Stimulated activated CD4-positive, alpha-beta T cell treated with anti-CD3 and anti-CD28 coated beads, Interleukin-2, amount 100 ng/mL, for 24 hours (primary cell): ENCODE data around the gene ANKLE1.
A peak's percentile ranks its signal among the peaks of the same experiment; 100 is the strongest.
"Not testable (repeated sequence)": the region's sequence is repeated elsewhere in the genome, so short reads cannot be mapped to it uniquely, and the experiment has no call there.

Experiments
- DNase-seq, 2 donors: peaks; one replicate each; pipeline ENCODE4 v3.0.0-alpha.2; 2020

ANKLE1 gene

GRCh38 chr19:17248011-17248776, 33.5 kb upstream of the ANKLE1 start:
- DNase-seq, result no peak

DNA sequence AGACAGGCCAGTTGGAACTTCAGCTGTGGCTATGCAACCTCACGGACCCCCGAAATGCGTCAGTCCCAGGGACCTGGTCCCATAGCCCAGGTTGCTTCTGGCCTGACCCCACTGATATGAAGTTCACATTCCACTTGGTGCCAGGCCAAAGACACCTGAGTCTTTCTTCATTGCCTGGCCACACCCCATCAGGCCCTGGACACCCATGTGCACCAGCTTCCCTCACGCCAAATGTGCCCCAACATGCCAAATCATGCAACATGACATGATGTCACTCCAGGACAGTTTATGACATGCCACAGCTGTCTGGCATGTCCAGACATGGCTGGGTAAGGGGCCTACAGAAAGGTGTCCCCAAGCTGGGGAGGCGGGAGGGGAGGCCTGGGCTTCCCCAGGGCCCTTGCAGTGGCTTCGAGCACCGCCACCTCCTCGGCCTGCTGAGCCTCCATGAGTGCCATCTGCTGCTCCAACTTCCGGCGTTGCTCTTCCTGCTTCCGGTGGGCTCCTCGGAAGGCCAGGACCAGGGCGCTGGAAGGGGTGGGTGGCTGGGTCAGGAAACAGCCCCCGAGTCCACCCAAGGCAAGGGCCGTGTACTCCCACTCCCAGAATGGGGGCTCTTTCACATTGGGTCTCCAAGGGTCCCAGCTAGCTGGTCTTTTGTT, 31.7 kb upstream of the ANKLE1 start:
- DNase-seq, result no peak

- no peak for DNase-seq
Observed at GRCh38 chr19:17254636-17255035, 27.1 kb upstream of the ANKLE1 start.

GRCh38 chr19:17255150-17255621, 26.5 kb upstream of the ANKLE1 start:
- DNase-seq, result no peak

DNA sequence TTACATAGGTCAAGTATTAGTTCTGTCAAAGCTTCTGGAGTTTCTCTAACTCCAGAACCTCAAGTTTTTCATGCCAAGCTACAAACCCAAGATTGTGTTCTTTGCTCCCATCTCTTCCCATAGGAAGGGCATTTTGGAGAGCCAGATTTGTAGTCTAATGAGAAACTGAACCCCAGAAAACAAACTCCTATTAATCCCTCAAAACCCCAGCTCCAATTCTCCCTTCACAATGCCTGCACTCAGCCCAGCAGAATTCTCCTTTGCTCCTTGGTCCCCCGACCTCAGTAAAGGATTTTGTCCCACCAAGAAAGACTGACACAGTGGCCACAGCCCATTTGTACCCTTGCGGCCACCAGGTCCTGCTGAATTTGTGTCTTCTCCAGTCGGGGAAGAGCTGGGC, 25.6 kb upstream of the ANKLE1 start:
- no peak for DNase-seq

- DNase-seq, result no peak
Observed at GRCh38 chr19:17259118-17259780, 22.5 kb upstream of the ANKLE1 start.

DNA sequence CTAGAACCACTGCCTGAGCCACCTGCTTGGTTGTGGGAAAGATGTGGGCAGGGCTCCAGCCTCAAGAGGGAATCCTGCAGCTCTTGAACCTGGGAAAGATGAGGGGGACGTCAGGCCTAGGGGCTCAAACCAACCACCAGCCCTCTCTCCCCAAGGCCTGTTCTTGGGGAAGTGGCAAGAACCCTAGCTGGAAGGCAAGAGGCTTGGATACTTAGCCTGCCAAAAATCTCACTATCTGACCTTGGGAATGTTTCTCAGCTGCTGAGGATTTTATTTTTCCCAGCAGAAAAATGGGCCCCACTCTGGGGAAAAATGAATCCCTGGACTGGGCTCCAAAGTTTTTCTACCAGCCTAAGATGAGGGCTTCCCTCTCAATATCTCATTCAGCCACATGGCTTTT, 21.8 kb upstream of the ANKLE1 start:
- DNase-seq, result no peak

- peak; percentile 94 for DNase-seq
Observed at GRCh38 chr19:17260842-17261325, 20.8 kb upstream of the ANKLE1 start.

DNA sequence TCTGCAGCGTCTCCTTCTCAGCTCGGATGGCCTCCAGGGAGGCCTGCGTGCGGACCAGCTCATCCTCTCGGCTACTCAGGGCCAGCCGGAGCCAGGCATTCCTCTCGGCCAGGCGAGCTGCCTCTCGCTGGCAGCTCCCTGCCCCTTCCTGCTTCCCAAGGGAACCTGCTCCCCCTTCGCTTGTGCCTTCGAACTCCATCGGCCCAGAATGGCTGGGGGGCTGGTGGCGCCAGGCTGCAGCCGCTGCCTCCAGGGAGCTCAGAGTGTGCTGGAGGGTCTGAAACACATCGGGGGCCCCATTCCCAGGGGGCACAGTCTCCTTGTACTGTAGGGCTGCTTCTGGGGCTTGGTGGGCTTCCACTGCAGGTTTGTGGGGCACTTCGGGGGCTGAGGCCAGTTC, 19.1 kb upstream of the ANKLE1 start:
- DNase-seq, result no peak

- no peak for DNase-seq
Observed at GRCh38 chr19:17263712-17264640, 17.7 kb upstream of the ANKLE1 start.

- DNase-seq, result no peak
Observed at GRCh38 chr19:17264641-17264979, 17.1 kb upstream of the ANKLE1 start, which contains the start of gene USHBP1. TSS of gene USHBP1 (minus strand) at chr19:17264745. CDS start at chr19:17264299, 446 bp downstream.

GRCh38 chr19:17266026-17266425, 15.7 kb upstream of the ANKLE1 start:
- DNase-seq, result no peak

GRCh38 chr19:17266589-17266974, 15.1 kb upstream of the ANKLE1 start:
- DNase-seq, result no peak

DNA sequence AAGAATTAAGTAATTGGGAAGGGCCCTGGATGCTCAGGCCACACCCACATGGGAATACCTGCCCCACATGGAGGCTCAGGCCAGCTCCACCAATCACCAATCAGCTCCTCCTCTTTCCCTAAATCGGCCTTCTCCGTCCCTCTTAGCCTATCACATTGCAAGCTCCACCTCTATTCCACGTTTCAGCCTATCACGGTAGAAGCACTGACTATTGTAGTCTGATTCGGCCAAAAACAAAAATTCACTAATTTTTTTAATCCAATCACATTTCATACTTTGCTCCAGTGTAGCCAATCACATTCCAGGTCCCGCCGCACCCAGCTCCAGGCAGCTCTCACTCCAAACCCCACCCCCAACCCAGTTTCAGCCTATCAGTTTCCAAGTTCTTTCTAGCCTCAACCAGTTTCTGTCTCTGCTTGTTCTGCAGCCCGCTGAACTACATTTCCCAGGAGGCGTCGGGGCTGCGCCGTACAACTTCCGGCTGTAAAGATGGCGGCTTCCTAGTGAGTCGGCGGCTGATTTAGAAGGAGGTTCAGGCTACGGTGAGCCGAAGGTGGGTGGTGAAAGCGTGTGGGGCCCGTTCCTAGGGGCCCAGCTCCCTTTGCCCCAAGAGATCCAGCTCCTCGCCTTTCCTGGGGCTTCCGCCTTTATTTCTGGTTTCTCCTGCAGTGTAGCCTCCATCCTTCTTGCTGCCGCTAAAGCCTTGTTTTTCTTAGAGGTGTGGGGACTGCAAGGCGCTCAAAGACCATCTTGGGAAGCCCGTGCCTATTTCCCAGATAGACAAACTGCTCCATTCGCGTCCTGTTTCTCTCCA, 14.5 kb upstream of the ANKLE1 start, which contains the start of gene BABAM1:
BABAM1 (plus strand) TSS at position 469 of the 814 bp plus-strand sequence. CDS start 1,364 bp downstream, outside the sequence.
- peak; percentile 91 to 95 for DNase-seq

GRCh38 chr19:17268754-17269153, 12.9 kb upstream of the ANKLE1 start:
- DNase-seq, result no peak

GRCh38 chr19:17274892-17275291, 6.8 kb upstream of the ANKLE1 start:
- DNase-seq, result not testable (repeated sequence)

DNA sequence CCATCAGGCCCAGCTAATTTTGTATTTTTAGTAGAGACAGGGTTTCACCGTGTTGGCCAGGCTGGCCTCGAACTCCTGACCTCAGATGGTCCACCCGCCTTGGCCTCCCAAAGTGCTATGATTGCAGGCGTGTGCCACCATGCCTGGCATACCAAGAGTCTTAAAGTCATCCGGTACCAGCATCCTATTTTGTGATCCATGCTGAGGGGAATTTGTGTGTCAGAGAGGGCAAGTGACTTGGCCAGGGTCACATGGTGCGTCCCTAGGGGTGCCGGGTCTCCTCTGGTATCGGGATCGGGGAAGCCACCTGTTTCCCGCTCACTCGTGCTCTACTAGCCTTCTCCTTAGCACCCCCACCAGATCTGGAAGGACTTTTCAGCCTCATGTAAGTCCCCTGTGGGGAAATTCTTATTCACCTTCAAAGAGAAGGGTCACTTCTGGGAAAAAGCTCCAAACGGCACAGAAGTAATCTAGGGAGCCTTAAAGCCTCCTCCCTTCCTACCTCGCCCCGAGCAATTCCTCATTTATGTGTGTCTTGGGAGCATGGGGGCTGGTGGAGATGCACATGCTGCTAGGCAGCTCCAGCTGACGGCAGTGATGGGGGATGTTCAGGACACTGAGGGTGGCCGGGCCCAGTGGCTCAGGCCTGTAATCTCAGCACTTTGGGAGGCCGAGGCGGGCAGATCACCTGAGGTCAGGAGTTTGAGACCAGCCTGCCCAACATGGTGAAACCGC, 6.1 kb upstream of the ANKLE1 start:
- no peak for DNase-seq

- DNase-seq, result no peak
Observed at GRCh38 chr19:17279436-17279835, 2.3 kb upstream of the ANKLE1 start.

GRCh38 chr19:17282488-17283125, 906 bp downstream of the ANKLE1 start:
- peak; percentile 85 to 87 for DNase-seq

- no peak for DNase-seq
Observed at GRCh38 chr19:17283504-17283996, 1.8 kb downstream of the ANKLE1 start.
